ENCODE data around the gene C20orf202.

Gene C20orf202

DNA sequence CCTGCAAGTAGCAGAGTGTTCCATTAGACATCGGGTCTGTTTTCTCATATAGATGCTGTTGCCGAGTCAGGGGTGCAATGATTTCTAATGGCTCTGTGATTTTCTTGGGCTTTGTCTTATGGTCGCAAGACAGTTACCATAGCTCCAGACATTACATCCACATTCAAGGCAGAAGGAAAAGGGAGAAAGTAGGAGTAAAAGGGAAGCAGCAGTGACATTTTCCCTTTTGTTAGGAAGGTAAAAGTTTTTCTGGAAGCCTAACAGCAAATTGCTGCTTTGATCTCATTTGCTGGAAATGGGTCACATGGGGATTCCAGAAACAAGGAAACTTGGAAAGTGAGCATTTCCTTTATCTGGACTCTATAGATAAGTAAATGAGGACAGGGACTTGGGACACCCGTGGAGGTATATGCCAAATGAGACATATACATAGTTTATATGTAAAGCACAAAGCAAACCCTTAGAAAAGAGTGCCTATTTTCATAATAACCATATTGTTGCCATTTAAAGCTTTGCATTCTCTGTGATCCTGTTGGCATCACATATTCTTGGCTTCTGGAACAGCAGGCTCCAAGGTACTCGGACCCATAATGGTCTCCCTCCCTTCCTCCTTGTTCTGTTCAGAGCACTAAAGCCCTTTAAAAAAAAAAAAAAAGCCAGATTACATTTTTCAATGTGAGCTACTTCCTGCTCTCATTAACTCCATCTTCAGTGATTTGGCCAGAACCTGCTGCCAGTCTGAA is at the start of gene C20orf202:
Gene C20orf202, plus strand, starts transcription at position 693 of the 743 bp plus-strand sequence. CDS start 132 bp downstream, outside the sequence.
- DNase-seq (ENCODE audit: low spot score), result no peak

DNA sequence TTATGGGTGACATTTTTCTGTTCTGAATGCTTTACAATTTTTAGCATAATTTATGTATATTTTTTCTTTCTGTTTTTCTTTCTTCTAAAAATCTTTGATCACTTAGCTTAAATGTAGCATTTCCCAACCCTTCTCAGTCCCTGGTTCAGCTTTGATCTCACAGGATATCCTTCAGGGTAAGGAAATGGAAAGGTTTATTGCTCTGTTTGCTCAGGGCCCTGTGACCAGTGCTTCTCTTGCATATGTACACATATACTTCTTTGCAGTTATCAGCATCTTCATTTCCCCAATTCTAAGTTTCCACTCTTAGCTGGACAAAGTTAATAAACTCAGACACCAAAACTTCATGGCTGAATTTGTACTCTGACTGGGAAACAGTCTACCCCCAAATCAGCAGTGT is 49.0 kb upstream of the C20orf202 start:
- no peak for DNase-seq (ENCODE audit: low spot score)

DNA sequence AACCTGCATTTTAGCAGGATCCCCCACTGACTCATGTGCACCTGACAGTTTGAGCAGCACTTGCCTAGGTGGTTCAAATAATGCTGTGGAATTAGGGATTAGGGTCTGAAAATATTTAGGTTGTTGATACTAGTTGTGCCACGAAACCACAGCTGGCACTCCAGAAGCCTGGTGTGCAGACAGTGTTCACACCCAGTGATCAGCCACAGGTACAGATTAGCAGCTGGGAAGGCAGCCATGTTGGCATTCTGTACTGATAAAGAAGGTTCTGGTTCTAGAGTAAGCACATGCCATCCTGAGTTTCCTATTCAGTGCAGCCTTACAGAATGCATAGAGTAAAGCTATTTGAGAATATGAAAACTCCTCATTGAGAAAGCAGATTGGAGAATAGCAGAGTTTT is 48.6 kb upstream of the C20orf202 start:
- no peak for DNase-seq (ENCODE audit: low spot score)

DNA sequence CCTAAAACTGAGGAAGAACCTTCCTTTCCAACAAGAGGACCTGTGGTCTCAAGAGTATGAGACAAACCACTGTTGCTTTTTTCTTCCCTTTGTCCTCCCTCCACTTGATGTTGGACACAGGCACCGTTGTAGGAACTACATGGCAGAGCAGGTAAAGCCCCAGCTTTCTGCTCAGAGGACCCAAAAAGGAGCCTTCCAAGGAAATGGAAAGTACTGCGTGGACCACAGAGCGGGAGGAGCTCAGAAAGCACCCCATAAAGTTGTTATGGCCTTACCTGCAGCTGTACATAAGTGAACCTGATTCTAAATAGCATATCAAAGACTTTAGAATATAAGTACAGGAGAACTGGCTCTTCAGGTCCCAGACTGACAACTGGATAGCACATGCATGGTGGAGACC is 47.9 kb upstream of the C20orf202 start:
- DNase-seq (ENCODE audit: low spot score), result no peak

DNA sequence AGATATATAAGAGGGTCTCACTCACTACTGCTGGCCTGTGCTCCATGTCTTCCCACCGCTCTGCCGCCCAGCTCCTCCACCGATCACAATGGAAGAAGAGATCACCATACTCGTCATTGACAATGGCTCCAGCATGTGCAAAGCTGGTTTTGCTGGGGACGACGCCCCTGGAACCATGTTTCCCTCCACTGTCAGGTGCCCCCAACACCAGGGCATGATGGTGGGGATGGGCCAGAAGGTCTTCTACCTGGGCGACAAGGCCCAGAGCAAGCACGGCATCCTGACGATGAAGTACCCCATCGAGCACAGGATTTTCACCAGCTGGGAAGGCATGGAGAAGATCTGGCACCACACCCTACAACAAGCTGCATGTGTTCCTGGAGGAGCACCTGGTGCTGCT is 42.8 kb upstream of the C20orf202 start:
- no peak for DNase-seq (ENCODE audit: low spot score)

DNA sequence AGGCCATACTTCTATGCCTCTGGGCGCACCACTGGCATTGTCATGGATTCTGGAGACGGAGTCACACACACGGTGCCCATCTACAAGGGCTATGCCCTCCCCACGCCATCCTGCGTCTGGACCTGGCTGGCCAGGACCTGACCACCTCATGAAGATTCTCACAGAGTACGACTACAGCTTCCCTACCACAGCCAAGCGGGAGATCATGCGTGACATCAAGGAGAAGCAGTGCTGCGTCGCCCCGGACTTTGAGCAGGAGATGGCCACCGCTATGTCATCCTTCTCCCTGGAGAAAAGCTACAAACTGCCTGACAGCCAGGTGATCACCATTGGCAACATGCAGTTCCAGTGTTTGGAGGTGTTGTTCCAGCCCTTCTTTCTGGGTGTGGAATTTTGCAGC is 42.3 kb upstream of the C20orf202 start:
- DNase-seq (ENCODE audit: low spot score), result no peak

DNA sequence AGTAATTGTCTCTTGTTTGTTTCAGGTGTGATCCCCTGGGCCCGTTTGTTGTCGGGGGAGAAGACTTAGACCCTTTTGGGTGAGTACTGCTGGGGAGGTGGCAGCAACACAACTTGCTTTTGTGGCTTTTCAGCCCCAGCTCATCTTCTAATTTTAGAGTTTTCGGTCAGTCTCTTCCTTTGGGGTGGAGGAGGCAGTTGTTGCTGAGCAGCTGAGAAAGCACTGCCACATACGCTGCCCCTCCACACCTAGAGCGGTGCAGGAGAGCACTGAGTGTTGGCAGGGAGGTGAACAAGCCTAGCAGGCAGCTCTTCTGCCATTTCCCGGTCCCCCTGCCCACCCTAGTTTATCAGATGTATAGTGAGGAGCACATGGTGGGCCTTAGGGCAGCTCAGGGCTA is 40.1 kb upstream of the C20orf202 start:
- no peak for DNase-seq (ENCODE audit: low spot score)

DNA sequence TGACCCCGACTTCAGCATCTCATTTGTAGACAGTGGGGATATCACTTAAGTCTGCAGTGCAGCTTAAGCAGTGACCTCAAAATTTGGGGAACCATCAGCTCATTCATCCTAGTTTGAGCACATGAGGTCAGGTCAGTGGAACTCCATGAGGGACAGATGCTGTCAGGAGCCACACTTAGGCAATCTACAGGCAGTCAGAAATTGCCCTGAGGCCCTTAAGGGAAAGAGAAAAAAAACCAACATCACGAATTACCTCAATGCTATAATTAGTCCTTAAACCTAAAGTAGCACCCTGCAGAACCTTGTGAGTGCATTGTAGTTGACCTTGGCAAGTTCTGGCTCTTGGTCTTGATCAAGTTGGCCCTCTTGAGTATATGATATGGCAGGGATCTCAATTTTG is 39.6 kb upstream of the C20orf202 start:
- no peak for DNase-seq (ENCODE audit: low spot score)

DNA sequence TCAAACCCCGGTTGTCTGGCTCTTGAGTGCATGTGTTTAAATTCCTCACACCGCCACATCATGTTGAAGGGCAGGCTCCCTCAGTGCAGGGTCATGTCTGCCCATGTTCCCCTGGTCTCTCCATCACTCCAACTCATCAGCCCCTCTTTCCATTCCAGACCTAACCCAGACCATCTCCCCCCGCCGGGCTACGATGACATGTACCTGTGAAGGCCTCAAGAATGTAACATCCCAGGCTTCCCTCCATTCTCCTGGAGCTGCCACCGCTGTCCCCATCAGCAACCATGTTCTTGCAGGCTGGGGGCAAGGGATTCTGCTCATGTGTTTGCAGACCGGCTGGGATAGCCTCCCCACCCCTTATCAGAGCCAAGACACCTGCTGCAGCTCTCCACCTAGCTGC is 38.4 kb upstream of the C20orf202 start:
- DNase-seq (ENCODE audit: low spot score), result no peak

DNA sequence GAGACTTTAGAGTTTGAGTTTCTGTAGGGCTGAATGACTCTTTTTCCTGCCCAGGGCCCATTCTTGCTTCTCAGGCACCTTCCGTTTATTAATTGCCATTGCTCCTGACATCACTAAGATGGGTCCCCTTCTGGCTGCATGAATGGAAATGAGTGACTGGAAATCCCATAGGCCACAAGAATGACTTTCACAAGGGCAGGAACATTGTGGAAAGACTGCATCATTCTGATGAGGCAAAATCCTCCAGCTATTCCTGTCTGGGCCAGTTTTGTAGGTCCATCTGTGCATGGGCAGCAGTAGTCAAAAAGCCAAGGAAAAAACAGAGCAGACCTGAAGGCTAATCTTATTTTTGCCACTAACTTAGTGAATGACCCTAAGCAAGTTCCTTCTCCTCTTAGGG is 37.7 kb upstream of the C20orf202 start:
- DNase-seq (ENCODE audit: low spot score), result no peak

DNA sequence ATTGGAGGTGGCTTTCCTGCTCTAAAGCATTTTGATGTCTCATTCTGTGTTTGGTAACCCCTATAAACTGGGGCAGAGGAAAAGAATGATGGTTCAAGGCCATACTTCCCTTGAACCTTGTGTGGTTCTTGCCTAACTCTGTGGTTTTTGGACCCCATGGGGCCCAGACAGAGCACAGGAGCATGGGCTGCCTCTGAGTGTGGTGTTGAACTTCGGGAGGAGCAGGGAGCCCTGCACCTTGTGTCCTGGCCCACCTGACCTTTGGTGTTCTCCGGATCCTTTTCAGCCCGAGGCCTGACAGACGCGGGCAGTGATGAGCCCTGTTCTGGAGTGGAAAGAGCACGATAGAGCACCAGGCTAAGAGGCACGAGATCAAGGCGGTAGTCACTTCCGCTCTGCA is 37.3 kb upstream of the C20orf202 start:
- no peak for DNase-seq (ENCODE audit: low spot score)

DNA sequence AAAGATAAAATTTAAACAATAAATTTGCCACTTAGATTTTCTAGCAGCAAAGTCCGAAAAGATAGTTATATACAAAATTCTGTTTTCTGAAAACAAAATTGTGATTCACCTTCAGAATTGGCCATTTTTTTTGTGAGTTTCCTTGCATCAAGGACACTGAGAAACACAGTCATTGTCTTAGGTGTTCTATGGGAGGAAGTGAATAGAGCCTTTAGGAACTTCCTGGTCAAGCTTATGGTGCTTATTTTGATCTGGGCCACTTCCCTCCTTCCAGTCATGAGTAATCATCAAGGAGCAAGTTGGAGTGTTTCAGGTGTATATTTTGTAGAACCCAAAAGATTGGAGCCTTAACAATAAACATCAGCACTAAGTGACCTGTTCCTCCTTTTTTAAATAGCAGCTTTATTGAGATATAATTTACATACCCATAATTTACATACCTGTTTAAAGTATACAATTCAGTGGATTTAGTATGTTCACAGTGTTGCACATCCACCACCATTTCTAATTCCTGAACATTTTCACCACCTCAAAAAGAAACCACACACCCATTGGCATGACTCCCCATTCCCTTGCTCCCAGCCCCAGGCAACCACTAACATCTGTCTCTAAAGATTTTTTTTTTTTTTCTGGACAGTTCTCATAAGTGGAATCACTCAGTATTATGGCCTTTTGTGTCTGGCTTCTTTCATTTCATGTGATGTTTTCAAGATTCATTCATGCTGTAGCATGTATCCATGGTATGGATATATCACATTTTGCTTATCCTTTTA is 36.1 kb upstream of the C20orf202 start:
- DNase-seq (ENCODE audit: low spot score), result no peak

DNA sequence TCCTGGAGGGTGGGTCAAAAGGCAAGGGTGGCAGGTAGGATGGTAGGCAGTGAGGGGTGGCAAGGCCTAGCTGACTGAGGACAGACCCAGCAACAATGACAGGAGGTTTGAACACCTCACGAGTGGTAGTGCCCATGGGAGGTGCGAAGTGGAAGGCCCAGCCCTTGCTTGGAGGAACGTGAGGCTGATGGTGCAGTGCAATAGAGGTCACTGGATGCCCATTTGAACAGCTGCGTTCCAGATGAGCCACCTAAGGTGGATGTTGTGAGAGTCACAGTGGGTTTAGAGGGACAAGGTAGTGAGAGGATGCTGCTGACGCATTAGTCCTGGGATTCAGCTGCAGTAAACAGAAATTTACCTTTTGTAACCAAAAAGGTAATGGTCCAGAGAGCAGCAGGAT is 34.0 kb upstream of the C20orf202 start:
- no peak for DNase-seq (ENCODE audit: low spot score)

DNA sequence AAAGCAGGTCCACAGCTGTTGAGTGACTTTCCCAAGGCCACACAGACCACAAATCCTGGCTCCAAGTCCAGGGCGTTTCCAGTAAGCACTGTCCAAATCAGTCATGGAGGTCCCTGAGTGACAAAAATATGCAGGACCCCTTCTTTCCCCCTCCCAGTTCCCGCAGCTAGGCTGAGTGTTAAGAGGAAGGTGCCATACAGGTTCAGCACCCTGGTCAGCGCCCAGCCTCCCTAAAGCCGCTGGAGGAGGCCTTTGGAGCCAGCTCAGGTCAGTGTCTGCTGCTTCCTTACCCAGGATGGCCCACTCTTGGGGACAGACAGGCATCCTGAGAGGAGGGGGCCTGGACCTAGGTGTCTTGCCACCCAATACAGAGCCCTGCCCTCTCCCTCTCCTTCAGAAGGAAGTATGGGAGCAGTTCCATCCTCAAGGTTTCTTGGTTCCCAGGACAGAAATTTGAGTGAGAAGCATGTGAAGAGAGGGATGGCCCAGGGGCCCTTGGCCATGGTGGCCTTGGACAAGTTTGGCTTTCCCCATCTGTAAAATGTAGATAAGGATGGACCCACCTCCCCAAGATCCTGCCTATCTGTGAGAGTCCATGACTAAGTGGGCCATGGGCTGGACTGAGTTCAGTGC is 31.7 kb upstream of the C20orf202 start:
- DNase-seq (ENCODE audit: low spot score), result no peak

DNA sequence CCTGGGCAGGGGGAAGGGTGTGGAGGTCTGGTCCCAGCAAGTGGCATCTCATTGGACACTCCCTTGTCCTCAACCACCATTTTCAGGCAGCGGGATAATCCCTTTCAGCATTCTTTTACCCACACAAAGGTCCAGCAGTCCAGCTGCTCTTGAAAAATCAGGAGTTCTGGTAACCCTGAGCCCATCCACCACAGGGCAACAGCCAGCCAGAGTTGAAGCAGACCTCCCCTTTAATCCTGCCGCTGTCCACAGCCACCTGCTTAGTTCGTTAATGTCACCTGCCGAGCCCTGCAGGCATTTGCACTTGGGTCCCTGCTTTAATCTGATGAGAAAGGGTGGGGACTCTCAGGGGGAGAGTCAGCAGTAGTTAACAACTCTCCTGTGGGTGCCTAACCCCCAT is 29.6 kb upstream of the C20orf202 start:
- no peak for DNase-seq (ENCODE audit: low spot score)

DNA sequence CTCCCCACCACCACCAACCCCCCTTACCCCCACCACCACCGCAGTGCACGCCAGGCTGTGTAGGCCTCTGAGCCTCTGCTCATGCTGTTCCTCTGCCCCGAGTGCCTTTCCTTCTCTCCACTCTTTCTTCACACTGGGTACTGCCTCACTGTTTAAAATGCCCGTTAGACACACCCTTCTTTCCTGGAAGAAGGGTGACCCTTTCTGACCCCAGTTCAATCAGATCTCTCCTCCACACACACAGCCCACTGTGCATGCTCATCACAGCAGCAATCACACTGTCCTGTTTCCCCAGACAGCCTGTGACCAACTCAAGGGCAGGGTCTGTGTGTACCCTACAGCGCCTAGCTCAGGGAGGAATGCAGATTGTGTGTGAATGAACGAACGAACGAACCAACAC is 28.5 kb upstream of the C20orf202 start:
- no peak for DNase-seq (ENCODE audit: low spot score)

DNA sequence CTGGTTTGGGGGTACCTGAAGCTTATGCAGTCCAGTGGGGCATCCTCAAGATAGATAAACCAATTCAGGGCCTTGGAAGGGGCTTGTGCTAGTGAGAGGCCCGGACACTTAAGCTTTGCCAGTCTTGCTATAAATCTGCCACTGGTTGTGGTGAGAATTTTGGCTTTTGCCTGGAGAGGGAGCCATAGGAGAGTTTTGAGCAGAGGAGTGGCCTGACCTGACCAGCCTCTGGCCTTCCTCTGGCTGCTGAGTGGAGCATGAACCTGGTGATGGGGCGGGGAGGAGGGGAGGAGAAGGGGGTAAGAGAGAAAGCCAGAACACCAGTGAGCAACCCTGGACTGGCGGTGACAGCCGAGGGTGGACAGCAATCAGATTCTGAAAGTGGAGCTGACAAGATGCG is 25.6 kb upstream of the C20orf202 start:
- no peak for DNase-seq (ENCODE audit: low spot score)

DNA sequence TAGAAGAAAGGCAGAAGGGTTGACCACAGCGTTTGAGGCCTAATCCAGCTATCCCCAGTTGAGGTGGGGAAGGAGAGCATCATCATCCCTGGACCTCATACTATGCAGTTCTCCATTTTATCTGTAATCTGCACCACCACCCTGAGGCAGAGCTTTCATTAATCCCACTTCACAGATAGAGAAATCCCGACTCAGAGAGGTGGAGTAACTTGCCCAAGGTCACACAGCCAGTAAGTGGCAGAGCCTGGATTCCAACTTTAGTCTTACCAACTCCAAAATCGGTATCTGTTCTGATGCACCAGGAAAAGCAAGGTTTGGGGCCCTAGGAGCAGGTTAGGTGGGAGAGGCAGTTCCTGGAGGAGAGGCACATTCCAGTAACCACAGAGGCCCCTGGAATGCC is 25.2 kb upstream of the C20orf202 start:
- no peak for DNase-seq (ENCODE audit: low spot score)

DNA sequence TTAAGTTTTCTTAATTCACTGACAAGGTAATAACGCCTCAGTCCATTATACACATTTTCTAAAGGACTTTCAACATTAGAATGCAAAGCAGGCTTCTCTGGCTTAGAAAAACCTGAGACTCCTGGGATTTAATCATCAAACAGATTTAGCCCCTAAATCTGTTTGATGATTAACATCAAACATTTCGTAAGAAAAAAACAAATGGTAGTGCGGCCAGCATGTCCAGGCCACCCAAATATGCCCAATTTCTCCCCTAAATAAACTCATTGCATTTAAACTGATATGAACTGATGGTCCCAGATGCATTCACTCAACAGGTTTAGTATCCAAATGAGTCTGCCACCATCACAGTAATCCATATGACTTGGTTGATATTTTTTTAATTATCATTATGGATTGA is 24.6 kb upstream of the C20orf202 start:
- DNase-seq (ENCODE audit: low spot score), result no peak

DNA sequence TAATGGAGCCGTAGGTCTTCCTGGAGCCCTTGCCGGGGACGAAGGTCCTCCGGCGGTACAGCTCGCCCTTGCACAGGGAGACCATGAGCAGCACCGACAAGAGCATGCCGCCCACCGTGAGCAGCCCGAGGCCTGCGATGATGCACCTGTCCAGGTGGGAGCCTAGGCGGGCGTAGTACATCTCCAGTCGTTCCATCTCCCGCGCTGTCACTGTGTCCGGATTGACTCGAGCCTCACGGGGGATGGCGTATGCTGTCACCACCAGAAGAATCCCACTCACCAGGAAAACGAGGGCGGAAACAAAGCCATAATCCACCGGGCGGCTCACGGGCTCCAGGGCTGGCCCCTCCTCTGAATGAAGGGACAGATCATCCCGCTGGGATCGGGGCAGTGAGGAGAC is 22.3 kb upstream of the C20orf202 start:
- no peak for DNase-seq (ENCODE audit: low spot score)

DNA sequence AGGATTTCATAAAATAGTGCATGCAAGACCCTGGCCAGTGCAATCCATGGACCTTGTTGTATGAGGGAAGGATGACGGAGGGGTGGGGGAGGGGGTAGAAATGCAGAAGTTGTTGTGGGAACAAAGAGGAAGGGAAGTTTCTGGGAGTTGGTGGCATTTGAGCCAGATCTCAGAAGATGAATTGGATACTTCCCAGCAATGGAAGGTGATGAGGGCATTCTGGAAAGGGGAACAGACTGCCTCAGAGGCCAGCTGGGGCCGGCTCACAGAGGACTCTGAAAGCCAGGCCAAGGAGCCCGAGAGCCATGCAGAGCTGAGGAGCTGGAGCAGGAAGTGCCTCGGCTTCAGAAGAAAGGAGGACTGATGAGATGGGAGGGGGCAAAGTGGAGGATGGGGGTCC is 21.1 kb upstream of the C20orf202 start:
- no peak for DNase-seq (ENCODE audit: low spot score)

DNA sequence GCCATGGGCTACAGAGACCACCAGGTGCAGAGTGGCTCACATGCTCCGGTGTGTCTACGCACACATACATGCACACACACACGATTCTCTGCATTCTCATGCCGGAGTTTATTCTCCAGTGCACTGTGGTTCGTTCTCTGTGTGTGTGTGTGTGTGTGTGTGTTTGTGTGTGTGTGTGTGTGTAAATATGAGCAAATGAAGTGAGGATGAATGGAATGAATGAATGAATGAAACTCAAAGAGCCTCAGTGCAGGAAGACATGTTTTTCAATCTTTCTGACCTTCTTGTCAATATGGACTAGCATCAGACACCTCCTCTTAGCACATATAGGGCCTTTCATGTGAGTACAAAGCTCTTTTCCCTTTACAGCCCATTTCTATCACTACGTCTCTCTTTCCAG is 20.1 kb upstream of the C20orf202 start:
- DNase-seq (ENCODE audit: low spot score), result no peak

DNA sequence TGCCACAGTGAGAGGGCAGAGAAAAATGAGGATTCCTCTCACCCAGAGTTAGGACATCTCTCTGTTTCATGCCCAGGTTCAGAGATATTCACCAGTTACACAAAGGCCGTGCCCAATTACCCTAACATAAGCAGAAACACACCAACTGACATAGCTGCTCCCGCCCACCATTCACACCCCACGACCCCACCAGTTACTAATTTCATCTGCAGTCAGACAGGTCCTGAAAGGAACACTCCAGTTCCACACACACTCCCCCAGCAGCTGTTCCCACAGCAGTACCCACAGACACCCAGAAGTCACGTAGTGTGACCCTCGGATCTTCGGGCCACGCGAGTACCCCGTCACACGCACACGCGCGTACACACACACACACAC is 19.0 kb upstream of the C20orf202 start:
- DNase-seq (ENCODE audit: low spot score), result no peak

All from germinal center (tissue), 1 donor.